NCI-H748 treated with DMSO at 0.1 percent for 48 hours (cell line): Measurements from ENCODE around the gene NFIC.

Experiments
- DNase-seq: peaks from one replicate; lab custom pipeline; 2025; lab: John Stamatoyannopoulos, UW

NFIC gene

DNA sequence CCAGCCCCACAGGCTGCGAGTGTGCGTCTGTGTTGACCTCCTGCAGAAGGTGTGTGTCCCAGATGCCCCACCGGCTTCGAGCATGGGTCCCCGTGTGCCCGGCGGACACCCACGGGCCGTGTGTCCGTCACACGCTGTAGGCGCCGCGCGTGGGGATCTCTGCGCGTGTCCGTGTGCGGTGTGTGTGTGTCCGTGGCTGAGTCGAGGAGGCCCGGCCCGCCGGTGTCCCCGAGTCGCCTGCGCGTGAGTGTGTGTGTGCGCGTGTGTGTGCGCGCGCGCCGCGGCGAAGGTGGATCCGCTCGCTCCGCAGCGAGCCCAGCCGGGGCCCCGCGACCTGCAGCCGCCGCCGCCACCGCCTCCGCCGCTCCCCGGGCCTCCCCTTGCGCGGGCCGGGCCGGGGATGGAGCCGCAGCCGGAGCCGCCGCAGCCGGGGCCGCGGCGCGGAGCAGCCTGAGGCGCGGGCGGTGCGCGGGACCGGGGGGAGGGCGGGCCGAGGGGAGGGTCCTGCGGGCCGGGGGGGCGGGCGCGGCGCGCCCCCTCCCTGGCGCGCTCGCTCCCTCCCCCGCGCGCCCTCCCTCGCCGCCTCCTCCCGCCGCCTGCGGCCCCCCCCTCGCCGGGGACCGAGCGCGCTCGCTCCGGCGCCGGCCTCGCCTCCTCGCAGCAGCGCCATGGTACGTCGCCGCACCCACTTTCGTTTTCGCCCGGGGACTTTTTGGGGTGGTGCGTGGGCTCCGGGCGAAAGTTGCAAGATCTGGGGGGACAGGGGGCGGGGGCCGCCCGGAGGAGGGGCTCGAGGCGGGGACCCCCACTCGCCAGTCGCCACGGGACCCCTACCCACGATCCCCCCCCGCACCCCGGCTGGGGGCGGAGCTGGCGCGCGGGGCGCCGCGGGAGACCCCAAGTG, 7.1 kb upstream of the NFIC start:
- no peak for DNase-seq

DNA sequence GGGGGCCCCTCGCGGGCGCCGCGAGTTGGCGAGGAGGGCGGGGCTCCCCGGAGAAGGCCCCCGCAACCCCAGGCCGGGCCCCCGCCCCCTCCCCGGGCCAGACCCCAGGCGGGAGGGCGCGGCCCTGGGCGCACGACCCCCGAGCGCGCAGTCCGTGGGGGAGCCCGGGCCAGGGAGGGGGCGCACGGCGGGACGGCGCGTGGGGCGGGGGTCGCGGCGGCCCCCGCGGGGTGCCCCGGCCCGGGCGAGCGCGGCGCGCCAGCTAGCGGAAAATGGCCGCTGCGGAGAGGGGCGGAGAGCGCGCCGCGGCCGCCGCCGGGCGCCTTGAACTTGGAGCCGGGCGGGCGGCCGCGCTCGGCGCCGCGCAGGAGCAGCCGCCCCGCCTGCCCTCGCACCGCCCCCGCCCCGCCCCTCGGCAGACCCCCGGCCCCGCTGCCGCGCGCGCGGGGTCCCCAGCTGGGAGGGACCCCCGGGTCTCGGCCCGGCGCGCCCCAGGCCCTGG, 6.4 kb upstream of the NFIC start:
- no peak for DNase-seq

DNA sequence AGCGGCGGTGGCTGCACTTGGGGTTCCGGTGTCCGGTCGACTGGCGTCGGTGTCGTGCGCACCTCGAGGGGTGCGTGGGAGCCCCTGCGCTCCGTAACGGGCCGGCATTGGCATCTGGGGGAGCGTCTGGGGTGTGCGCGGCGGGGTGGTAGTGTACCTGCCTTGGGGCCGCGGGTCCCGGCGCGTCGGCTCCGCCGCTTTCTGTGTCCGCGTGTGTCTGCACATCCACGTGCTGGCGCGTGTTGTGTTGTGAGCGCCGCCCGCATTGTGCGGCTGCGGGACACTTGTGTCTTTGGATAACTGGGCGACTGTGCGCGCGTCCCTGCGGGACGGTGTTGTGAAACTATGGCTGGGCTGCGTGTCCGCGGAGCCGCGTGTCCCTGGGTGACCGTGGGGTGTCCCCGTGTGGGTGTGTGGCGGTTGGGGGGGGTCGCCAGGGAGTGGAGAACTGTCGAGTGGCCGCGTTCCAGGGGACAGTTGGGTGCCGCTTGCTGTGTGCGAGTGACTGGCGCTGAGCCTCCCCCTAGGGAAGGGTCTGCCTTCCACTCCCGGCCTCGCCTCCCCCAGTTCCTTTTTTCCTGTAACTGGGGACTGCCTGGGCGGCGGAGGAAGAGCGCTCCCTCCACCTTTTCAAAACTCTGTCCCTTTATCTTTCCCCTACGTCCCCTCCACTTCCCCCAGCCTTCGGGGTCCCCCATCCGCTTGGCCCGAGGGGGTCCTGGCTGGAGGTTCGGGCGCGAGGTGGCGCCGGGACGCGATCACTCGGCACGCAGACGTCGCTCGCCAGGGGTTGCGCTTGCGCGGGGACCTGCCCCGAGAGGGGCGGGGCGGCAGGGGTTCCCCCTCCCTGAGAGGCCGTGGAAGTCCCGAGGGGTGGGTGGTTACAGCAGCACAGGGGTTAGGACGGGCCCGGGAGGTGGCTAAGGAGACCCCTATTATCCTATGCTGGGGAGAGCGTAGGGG, 5.7 kb upstream of the NFIC start:
- DNase-seq, result no peak

DNA sequence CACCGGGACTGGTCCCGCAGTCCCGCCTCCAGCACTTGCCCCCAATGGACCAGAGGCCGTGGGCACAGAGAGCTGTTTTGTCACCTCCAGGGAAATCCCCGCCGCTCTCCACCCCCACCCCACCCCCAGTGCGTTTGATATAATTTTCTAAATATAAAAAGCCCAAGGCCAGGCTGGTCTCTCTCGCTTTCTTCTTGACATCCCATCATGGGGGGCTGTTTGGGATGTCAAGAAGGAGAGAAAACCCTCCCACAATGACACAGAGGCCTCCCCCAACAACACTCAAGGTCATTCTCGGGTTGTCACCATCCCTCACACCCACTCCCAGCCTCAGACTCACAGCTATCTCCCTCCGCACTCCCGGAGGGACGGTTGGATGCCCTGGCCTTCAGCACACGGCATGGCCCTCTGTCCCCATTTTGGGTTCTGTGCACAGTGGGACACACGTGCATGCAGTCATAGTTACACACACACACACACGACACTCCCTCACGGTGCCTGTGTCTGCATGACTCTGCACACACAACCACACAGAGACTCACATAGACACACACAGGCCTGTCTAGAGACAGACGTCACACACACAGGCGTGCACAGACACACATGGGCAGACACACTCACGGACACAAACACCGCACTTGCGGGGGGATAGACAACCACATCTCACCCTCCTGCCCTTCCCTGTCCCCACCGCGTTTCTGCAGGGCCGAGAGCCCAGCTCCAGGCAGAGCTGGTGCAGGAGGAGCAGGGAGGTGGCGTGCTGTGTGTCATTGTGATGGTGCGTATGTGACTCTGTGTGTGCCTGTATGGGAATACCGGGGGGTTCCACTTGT, 4.8 kb upstream of the NFIC start:
- no peak for DNase-seq

DNA sequence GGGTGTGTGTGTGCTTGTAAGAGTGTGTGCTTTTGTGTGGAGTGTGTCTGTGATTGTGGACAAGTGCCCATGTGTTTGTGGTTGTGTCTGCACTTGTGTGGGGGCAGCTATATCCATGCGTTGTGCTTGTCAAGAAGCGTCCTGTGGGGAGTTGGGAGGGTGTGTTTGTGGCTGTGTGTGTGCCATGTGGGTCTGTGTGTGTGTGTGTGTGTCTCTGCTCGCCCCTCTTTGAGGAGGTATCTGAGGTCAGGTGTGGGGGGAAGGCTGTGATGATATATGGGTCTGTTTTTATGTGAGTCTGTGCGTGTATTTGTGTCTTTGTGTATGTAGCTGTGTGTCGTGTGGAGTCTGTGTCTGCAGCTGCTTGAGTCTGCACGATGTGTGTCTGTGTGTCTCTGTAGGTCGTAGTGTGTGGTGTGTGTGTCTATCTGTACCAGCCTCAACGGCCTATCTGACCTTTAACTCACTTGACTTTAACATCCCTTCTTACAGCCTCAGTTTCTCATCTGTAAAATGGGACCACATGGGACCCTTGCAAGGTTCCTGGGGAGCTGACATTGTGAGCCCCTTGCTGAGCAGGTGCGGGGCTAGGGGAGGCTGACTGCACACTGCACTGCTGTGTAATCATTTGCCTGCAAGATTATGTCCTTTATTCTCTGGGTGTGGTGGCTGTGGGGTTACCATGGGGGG, 4.0 kb upstream of the NFIC start:
- no peak for DNase-seq

DNA sequence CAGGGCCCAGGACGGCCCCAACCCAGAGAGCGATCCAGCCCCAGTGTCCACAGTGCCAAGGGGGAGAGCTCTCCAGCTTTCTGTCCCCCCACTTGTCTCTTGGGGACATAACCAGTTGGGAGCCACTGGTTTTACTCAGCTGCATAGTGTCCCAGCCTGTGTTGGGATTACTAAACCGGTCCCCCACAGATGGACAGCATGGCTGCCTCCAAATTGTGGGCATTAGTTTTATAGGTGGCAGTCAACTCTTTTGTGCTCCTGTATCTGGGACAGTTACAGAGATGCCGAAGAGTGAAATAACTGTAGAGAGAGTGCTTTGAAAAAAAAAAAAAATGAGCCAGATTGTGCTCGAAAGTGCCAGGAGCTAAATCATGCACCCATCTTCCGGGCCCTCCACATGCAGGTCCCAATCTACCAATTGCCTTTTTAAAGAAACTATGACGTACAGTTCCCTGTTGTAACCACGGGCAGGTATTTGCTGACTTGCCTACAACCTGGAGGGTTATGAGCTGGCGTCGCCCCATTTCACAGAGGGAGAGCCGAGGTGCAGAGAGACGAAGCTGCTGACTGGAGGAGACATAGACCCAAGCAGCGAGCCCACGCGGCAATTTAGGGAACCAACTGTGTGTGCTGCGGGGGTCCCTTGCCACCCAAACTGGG, 2.4 kb upstream of the NFIC start:
- no peak for DNase-seq

DNA sequence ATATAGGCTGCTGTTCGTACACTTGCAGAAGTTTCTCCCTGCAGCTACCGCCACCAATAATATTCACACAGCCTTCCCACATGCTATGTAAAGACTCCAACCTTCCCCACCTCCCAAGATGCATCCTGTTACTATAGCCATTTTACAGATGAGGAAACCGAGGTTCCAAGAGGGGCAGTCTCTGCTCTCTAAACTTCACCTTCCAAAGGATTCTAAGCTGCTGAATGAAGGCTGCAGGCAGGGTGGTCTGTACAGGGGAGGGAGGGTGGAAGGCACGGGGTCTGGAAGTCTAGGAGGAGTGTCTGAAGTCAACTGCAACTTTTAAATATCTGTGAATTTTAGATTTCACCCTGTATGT, 1.9 kb upstream of the NFIC start:
- no peak for DNase-seq

DNA sequence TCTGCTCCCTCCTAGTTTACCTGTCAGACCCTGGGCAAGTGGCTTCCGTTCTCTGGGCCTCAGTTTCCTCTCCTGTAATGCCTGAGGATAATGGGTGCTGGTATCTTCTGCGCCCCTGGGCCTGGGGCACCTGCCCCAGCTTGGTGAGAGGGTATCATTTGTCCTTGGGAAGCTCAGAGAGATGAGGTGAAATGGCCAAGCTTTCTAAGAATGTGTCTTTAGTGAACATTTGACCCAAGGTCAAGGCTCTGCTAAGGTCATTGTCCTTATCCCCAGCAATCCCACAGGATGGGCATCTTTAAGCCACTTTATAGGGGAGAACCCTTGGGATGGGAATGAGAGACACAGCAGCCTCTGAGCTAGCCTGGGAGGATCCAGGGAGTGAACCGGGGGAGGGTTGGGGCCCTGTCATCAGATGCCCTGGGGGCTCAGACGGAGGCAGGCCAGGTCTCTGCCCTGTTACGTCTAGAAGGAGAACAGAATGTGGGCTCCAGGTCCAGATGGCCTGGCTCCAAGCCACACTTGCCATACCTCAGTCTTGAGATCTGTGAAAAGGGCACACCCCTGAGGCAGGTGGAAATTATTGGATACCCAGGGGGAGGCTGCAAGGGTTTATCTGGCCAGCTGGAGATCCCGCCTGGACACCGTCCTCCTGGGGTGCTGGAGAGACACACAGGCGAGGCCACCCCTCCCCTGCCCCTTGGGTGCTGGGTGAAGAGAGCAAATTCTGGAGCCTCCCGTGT, 1.1 kb upstream of the NFIC start:
- DNase-seq, result no peak

DNA sequence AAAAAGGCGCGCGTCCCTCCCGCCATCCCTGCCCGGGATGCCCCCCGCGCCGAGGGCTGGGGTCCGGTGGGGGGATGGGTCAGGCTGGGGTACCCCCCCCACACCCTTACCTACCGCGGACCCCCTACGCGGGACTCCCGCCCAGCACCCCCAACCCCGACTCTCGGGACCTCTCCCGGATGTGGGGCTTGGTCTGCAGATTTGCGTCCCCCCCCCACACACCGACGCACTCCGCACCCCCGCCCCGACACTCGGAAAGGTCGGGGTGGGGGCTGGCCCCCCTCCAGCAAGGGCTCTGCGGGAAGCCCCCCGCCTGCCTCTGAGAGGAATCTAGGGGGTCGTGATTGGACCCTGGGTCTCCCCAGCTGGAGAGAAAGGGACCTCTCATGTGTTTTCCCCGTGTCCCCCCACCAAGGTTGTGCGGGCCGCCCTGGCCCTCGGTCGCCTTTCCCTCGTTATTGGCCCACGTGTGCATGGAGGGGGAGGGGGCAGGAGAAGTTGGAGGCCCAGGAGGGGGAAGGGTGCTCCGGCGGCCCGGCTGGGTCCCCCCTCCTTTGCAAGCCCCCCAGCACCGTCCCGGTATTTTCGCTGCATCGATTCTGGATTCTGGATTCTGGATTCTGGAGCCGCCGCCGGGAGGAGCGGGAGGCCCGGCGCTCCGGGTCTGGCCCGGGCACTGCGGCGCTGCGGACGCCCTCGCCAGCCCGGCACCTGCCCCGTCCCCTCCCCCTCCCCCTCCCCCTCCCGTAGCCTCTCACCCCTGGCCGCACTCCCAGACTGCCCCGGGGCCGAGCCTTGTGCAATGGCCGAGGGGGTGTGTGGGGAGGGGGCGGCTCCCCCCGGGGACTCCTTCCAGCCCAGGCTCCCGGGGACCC, 607 bp downstream of the NFIC start:
- DNase-seq, result no peak

DNA sequence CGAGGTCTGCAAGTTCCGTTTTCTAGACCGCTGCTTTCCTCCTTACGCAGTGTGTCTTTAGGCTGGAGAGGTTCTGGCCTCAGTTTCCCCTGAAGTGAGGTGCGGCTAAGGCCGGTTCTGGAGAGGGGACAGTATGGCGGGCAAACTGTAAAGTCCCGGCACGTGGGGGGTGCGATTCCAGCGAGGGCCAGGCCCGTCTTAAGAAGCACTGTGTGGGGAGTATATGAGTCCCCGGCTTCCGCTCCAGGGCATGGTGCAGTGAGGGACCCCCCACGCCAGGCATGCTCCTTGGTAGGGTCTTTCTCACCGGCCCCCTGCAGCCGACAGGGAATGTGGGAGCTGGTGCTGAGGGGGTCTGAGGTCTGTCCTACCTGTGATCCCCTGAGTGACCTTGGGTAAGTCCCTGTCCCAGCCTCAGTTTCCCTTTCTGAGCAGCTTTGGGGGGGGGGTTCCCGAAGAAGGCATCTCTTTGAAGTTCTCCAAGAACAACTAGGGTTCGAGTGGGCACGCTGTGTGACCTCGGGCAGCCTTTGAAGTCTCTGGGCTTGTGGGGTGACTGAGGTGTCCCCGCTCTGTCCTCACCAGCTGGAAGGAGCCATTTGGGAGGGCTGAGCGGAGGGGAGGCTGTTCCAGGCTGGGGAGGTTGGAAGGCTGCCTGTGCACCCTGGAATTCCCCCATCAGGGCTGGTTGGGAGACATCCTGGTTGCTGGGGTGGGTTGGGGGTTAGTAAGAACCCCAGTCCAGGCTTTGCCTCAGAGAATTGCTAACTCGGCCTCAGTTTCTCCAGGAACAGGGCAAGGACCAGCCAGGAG, 1.5 kb downstream of the NFIC start:
- DNase-seq, result no peak

DNA sequence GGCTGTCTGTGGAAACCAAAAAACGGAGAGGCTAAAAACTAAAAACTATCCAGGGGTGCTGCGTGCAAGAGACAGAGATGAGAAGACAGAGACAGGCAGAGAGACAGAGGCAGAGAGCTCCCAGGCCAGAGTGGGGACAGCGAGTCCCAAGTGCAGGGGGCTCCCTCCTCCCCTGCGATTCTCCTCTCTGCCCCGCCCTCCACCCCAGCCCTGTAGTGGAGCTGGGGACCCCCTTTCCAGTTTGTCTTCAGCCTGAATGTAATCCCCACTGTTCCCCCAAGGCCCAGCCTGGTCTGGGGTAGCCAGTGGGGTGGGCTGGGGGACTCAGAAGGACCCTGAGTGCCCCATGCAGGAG, 2.0 kb downstream of the NFIC start:
- DNase-seq, result no peak

DNA sequence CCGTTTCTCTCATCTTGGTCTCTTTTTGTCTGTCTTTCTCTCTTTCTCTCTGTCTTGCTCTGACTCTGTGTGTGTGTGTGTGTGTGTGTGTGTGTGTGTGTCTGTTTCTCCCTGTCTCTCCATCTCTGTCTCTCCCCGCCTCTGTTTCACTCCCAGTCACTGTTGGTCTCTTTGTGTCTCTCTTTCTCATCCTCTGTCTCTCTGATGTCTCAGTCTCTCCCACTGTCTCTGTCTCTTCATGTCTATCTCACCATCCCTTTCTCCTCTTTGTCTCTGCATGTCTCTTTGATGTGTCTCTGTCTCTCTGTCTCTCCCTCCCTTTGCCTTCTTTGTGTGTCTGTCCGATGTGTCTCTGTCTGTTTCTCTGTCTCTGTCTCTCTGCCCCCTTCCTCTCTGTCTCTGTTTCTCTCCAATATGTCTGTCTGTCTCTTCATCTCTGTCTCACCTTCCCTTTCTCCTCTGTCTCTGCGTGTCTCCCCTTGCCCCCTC, 2.5 kb downstream of the NFIC start:
- DNase-seq, result no peak

DNA sequence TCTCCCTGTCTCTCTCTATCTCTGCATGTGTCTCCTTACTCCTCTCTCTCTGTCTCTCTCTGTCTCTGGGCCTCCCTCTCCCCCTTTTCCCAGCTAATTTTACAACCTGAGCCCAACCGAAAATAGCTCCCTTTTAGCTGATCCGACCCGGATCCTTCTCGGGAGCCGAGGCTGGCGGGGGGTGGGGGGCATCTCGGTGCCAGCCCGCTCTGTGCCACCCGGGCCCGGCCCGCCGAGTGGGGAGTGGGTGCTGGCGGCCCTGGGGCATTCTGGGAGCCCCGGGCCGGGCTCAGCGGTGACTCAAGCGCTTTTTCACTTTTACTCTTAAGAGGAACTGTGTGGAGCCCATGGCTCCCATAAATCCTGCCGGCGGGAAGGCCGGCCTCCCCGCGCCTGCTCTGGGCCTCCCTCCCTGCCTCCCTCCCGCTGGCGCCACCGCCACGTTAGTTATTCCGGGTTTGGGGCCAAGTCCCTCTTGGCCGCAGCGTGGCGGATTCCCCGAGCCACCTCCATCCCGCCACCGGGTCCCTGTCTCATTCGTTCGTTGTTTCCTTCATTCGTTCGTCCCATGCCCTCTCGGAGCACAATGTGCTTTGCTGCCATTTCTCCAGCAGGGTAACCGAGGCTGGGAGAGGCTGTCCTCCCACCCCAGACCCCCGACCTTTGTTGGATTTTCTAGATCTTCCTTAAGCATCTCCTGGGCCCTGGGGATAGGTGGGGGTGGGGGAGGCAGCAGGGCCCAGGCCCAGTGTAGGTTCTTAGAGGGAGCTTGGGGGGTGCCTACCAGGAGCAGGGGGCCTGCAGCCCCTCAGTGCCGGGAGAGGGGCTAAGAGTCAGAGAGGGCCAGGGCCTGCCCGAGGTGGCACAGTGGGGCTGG, 3.2 kb downstream of the NFIC start:
- DNase-seq, result no peak

DNA sequence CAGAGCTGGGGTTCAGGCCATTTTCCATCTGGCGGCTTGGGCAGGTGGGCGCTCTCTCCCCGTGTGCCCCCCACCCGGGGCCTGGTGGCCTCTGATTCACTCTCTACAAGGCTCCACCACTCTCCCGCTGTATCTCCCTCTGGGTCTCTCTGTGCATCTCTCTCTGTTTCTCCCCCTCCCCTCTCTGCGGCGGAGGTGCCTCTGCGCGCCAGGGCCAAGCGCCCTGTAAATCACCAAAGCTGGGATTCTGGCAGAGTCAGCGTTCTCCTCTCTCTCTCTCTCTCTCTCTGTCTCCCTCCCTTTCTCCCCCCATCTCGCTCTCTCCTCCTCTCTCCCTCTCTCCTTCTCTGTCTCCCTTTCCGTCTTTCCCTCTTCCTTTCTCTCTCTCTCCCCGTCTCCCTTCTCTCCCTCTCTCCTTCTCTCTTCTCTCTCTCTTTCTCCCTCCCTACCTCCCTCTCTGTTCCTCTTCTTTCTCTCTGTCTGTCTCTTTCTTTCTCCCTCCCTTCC, 3.9 kb downstream of the NFIC start:
- DNase-seq, result no peak

DNA sequence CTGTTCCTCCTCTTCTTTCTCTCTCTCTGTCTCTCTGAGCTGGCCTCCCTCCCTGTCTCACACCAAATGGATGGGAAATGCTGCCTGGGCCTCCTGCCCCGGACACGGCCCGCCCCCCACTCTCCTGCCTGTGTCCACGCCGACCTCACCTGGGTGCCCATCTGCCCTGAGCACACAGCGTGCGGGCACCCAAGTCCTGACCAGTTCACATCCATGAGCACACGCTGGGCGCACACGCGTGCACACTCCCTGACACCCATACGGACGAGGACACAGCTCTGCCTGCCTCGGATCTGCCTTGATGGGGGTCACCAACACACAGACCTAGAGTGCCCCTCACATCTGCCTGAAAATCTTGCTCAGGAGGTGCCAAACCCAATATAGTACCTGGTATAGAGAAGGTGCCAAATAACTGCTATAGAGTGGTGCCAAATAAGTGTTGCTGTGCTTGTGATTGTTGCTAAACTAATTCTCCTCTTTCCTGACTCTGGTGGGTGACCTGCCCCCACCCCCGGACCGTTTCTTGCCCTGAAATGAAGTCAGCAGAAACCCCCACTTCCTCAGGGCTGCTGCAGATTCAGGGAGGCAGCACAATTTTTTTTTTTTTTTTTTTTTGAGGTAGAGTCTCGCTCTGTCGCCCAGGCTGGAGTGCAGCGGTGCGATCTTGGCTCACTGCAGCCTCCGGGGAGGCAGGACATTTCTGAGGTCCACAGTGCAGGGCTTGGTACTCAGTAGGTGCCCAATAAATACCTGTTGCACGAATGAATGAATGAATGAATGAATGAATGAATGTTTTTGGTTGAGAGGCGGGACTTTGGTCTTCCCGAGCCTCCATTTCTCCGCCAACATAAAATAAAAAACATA, 4.6 kb downstream of the NFIC start:
- DNase-seq, result no peak

DNA sequence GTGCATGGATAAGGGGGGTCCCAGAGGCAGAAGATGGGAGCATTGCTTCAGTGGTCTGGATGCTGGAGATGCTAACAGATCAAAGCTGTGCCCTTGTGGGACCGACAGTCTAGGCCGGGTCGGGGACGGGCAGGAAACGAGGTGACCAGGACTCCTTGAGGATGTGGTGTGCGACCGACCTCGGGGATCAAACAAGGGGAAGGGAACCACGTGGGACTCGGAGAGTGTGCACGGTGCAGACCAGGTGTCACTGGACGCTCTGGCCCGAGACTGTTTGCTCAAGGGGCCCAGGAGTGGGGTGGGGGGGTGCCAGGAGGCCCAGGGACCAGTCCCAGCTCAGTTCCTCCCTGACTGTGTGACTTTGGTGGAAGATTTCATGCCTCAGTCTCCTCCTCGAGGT, 6.0 kb downstream of the NFIC start:
- DNase-seq, result no peak
